NOMO-1 treated with dmso at 0.1 percent for 144 hours (cell line): ENCODE measurements around the gene DEFB132.
A peak's percentile ranks its signal among the peaks of the same experiment; 100 is the strongest.

Source experiments
- DNase-seq: peaks from one replicate; lab custom pipeline; 2025; ENCODE audit not compliant: unreplicated experiment; lab: John Stamatoyannopoulos, UW

DEFB132 gene

GRCh38 chr20:297098-297924, 39.8 kb downstream of the DEFB132 start, which contains the start of gene ZCCHC3:
TSS of gene ZCCHC3 (plus strand) at chr20:297570. CDS start at chr20:297587, 17 bp downstream.
- DNase-seq, result peak; percentile 93

- DNase-seq, result peak; percentile 12
Observed at GRCh38 chr20:297925-298775, 40.6 kb downstream of the DEFB132 start.

GRCh38 chr20:298776-299391, 41.4 kb downstream of the DEFB132 start:
- DNase-seq, result no peak

- peak; percentile 5 for DNase-seq
Observed at GRCh38 chr20:300345-300990, 42.9 kb downstream of the DEFB132 start.

GRCh38 chr20:301886-302848, 44.6 kb downstream of the DEFB132 start:
- no peak for DNase-seq

- DNase-seq, result no peak
Observed at GRCh38 chr20:305745-306144, 48.2 kb downstream of the DEFB132 start.

- no peak for DNase-seq
Observed at GRCh38 chr20:308427-309038, 51.0 kb downstream of the DEFB132 start.

GRCh38 chr20:309306-309840, 51.8 kb downstream of the DEFB132 start:
- no peak for DNase-seq

GRCh38 chr20:309841-310644, 52.5 kb downstream of the DEFB132 start:
- DNase-seq, result peak; percentile 69

GRCh38 chr20:310645-311044, 53.1 kb downstream of the DEFB132 start:
- DNase-seq, result no peak
